K562 treated with DMSO at 1 percent for 24 hours (cell line): ENCODE data around the gene OR10G7. TPM values are rescaled to one million over a fixed set of nuclear protein-coding genes. Genes with fewer than 3 reads are reported as not detected.

Experiments
- total RNA-seq: library from RNA; unstranded; fragments of 300-600 nt; gene quantifications from 2 replicates; pipeline ENCODE4 v1.2.3, GENCODE V29; 2022; ENCODE audit warnings: low read depth; ENCODE audit not compliant: insufficient read depth

Gene OR10G7, protein sequence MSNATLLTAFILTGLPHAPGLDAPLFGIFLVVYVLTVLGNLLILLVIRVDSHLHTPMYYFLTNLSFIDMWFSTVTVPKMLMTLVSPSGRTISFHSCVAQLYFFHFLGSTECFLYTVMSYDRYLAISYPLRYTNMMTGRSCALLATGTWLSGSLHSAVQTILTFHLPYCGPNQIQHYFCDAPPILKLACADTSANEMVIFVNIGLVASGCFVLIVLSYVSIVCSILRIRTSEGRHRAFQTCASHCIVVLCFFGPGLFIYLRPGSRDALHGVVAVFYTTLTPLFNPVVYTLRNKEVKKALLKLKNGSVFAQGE
- total RNA-seq: not detected in 2 replicates

DNA sequence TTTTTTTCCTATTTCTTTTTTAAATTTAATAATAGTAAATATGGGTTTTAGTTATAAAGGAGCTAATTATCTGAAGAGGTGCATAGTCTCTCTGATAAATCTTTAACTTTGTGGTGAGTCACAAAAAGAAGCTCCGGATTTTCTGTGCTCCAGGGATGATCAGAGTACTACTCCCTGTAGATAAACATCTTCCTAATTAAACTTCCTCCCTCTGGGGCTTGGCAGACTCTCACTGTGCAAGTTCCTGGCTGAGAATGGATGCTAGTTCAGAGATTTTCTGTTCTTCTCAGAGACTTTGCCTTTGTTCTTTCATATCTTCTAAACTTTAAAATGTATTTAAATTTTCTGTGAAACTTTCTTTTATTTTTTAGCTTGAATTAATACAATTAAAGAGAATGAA is at the start of gene OR10G7:
Gene OR10G7 (minus strand): TSS at position 72 of the 400 bp plus-strand sequence. CDS start 2,324 bp downstream, outside the sequence.

DNA sequence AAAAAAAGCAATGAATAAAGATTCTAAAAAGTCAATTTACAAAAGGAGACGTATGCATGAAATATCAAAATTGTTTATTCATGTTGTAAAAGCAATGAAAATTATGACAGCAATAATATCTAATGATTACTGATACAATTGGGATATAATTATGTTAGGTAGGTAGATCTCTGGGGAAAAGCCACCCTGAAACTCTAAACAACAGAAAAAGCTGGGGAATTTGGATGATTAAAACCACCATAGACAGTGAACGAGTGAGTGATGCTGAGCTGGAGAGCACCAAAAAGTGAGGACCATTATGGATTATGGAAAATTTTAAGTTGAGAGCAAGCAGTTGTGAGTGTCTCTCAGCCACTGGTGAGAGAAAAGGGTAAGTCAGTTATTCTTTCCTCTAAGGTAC is 14.6 kb downstream of the OR10G7 start, which contains the start of gene OR10G8:
Gene OR10G8 (plus strand): TSS at position 301 of the 400 bp plus-strand sequence. CDS start 2,825 bp downstream, outside the sequence.

DNA sequence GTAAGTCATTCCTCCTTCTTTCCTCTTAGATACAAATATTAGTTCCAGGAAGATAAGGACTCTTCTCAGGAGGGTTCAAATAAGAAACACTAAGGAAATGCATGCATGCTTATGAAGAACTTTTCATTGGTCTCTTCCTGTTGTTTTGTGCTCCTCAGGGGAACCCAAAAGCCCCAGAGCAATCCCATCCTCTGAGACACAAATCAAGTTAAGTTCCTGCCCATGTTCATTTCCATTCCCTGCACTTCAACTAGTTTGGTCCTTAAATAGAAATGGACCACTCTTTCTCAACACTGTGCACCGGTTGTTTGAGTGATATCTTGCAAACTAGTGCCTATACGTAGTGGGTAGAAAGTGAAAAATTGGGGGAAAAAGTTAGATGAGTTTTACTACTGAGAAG is 28.4 kb downstream of the OR10G7 start, which contains the start of gene OR10G4:
Gene OR10G4 (plus strand): TSS at position 301 of the 400 bp plus-strand sequence. CDS start 2,578 bp downstream, outside the sequence.

DNA sequence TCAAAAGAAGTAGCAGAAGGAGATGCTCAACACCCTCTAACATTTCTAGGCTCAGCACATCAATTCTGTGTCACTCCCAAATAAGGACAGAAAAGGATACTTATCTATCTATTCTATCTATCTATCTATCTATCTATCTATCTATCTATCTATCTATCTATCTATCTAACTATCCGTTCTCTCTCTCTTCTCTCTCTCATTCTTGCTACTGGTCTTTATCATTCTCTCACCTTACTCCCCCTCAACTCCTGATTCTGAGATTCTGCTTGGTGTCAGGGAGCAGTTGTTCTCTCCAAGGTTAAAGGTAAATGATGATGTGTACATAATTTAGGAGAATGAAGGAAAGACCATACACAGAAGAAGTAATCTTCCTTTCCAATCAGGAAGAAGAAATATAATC is 46.0 kb downstream of the OR10G7 start, which contains the start of gene OR10G6:
Gene OR10G6 (minus strand): TSS at position 43 of the 400 bp plus-strand sequence. CDS start 0 bp downstream, at position 43.

Other genes with a start within 250 kb of the OR10G7 start
- not detected in 2 replicates for gene OR6M1, start 235.0 kb downstream of the OR10G7 start, total RNA-seq
- not detected in 2 replicates for gene TMEM225, start 155.7 kb downstream of the OR10G7 start, total RNA-seq
- gene OR8D4, start 139.2 kb downstream of the OR10G7 start, total RNA-seq: not detected in 2 replicates
- gene OR4D5, start 101.7 kb downstream of the OR10G7 start, total RNA-seq: not detected in 2 replicates
- gene OR6T1, start 97.5 kb downstream of the OR10G7 start, total RNA-seq: not detected in 2 replicates
- not detected in 2 replicates for gene OR10S1, start 63.5 kb downstream of the OR10G7 start, total RNA-seq
- not detected in 2 replicates for gene OR10G6, start 46.2 kb downstream of the OR10G7 start, total RNA-seq
- not detected in 2 replicates for gene OR10G4, start 28.3 kb downstream of the OR10G7 start, total RNA-seq
- not detected in 2 replicates for gene OR10G9, start 18.3 kb downstream of the OR10G7 start, total RNA-seq
- not detected in 2 replicates for gene OR10G8, start 14.5 kb downstream of the OR10G7 start, total RNA-seq
- gene VWA5A, start 74.1 kb upstream of the OR10G7 start, total RNA-seq: 16.7 and 17.6 TPM in 2 replicates
- not detected in 2 replicates for gene OR10D3, start 142.0 kb upstream of the OR10G7 start, total RNA-seq
- gene OR8G1, start 199.8 kb upstream of the OR10G7 start, total RNA-seq: not detected in 2 replicates
- 0.44 and 1.7 TPM in 2 replicates for gene OR8G5, start 215.1 kb upstream of the OR10G7 start, total RNA-seq